ENCODE data around the gene ANKLE2. TPM values are rescaled to one million over a fixed set of nuclear protein-coding genes. Genes with fewer than 3 reads are reported as not detected.
A peak's percentile ranks its signal among the peaks of the same experiment; 100 is the strongest.

Gene ANKLE2
- total and polyA plus RNA-seq, 10 of the 15 experiments (the other 5 are each of a cell fraction or from before 2014, with no cell fraction given), result 4.3 to 89.4 (median 53.0) TPM

- TF ChIP-seq MXI1 (IDR thresholded peaks at IDR 0.05; ENCODE audit: low read depth, low read length), result peak; percentile 51; the same call in 1 of the 2 replicates
- TF ChIP-seq EED (IDR thresholded peaks at IDR 0.05; ENCODE audit: low read depth), result peak; percentile 75; the same call in 1 of the 2 replicates
- TF ChIP-seq POU2F2 (IDR thresholded peaks at IDR 0.05; ENCODE audit: borderline replicate concordance, low read depth, low read length), result no peak
- TF ChIP-seq NRF1 (conservative IDR thresholded peaks at IDR 0.05; ENCODE audit: low read depth, low read length), result no peak
- no peak for TF ChIP-seq SP1 (IDR thresholded peaks at IDR 0.05; ENCODE audit: low read depth, low read length)
- TF ChIP-seq NBN (IDR thresholded peaks at IDR 0.05), result peak; percentile 26; the same call in 1 of the 2 replicates
- TF ChIP-seq PAX5 (IDR thresholded peaks at IDR 0.05; ENCODE audit: borderline replicate concordance, low read depth, low read length), result peak; percentile 34; the same call in 1 of the 2 replicates
- TF ChIP-seq TCF3 (IDR thresholded peaks at IDR 0.05; ENCODE audit: borderline replicate concordance, insufficient read depth, low read depth, low read length), result 0 out of 2 replicates have a peak, but pooled peaks have one; percentile 32
- 0 out of 2 replicates have a peak, but pooled peaks have one; percentile 57 for TF ChIP-seq ZNF687 (IDR thresholded peaks at IDR 0.05)
These were observed 9.7 kb upstream of the ANKLE2 start (continued) for GRCh38 chr12:132771126-132771838.
